NB4 (cell line): ENCODE measurements around the gene UBA1.

Experiments used
- DNase-seq: peaks from one replicate; pipeline ENCODE4 v3.0.0; 2010; ENCODE audit warnings: low read depth
- H3K4me3 ChIP-seq: one replicate; pipeline ENCODE4 v1.5.1; 2011; ENCODE audit warnings: mild to moderate bottlenecking, low read depth, low read length, moderate library complexity
- MYC ChIP-seq: IDR thresholded peaks from 2 replicates; pipeline ENCODE4 v1.6.1; 2011; ENCODE audit warnings: low read depth, low read length
- POLR2A ChIP-seq: IDR thresholded peaks from 2 replicates; pipeline ENCODE4 v1.6.1; 2011; ENCODE audit warnings: mild to moderate bottlenecking; ENCODE audit not compliant: insufficient read length; ENCODE audit errors: extremely low read depth
- TF ChIP-seq, protein P1 (sequence below): IDR thresholded peaks from 2 replicates; pipeline ENCODE4 v1.6.1; 2011; ENCODE audit warnings: low read depth, low read length
- TF ChIP-seq, protein P2 (sequence below): IDR thresholded peaks from one replicate; pipeline ENCODE4 v1.5.1; 2012; ENCODE audit warnings: low read depth, low read length

Gene UBA1

GRCh38 chrX:47146121-47146935 is 47.3 kb upstream of the UBA1 start:
- H3K4me3 ChIP-seq = peak overlapping the region; percentile 92
- peak; percentile 25 for DNase-seq
- TF ChIP-seq POLR2A = no peak
- TF ChIP-seq MYC = no peak
- TF ChIP-seq, protein P1, sequence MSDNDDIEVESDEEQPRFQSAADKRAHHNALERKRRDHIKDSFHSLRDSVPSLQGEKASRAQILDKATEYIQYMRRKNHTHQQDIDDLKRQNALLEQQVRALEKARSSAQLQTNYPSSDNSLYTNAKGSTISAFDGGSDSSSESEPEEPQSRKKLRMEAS = no peak
- TF ChIP-seq, protein P2, sequence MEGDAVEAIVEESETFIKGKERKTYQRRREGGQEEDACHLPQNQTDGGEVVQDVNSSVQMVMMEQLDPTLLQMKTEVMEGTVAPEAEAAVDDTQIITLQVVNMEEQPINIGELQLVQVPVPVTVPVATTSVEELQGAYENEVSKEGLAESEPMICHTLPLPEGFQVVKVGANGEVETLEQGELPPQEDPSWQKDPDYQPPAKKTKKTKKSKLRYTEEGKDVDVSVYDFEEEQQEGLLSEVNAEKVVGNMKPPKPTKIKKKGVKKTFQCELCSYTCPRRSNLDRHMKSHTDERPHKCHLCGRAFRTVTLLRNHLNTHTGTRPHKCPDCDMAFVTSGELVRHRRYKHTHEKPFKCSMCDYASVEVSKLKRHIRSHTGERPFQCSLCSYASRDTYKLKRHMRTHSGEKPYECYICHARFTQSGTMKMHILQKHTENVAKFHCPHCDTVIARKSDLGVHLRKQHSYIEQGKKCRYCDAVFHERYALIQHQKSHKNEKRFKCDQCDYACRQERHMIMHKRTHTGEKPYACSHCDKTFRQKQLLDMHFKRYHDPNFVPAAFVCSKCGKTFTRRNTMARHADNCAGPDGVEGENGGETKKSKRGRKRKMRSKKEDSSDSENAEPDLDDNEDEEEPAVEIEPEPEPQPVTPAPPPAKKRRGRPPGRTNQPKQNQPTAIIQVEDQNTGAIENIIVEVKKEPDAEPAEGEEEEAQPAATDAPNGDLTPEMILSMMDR = no peak

DNA sequence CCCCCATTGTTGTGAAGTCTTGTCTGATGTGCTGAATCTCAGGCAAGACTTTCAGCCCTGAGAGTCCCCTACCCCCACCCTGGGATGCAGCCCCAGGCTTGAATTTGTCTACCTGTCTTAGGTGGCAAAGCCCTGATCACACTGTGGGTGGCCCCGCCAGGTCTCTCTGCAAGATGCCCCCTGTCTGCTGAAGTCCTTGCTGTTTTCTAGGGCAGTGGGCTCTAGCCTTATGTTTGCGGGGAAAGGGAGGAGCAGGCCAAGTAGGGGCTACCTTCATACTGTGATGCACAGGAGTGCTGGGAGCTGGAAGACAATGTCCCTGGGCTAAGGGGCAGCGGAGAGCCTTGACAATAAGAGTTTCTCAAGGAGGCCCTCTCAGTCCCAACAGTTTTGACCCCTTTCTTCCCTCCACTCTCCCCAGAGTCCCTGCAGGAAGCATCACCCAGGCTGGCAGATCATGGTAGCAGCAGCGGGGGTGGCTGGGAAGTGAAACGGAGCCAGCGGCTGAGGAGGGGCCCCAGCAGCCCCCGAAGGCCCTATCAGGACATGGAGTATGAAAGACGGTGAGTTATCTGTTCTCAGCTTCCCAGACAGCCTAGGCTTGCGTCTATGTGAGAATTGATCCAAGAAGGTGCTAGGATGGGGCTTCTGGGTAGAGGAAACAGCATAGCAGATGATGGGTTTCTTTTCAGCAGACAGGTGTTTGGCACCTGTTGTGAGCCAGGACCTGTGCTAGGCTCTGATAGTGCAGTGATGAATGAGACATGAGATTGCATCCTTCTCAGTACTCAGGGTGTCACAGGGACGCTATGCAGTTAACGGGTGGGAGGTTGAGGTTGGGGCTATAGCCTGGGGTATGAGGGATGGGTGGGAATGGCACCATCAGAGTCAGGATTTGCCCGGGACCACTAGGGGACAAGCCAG is 46.4 kb upstream of the UBA1 start:
- no peak for DNase-seq
- H3K4me3 ChIP-seq = peak overlapping the region; percentile 92
- TF ChIP-seq, protein P2 = no peak
- TF ChIP-seq POLR2A = no peak

GRCh38 chrX:47148946-47149345 is 44.7 kb upstream of the UBA1 start:
- no peak for DNase-seq
- H3K4me3 ChIP-seq = no peak overlapping the region
- TF ChIP-seq MYC (no peak), POLR2A (no peak)
- TF ChIP-seq, protein P2 = no peak
- TF ChIP-seq, protein P1 = no peak

DNA sequence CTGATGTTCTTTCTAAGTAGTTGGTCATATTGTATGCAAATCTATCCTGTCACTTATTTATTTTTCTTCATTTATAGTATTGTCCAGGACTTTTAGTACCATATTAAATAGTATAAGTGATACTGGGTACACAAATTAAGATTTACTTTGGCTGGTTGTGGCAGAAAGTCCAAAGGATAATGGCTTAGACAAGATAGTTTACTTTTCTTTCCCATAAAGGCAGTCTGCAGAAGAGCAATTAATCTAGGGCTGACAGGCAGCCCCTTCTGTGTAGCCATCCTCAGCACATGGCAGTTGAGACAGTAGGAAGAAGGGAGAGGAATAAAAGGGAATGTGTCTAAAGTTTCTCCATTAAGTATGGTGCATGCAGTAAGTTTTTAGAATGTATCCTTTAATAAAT is 42.2 kb upstream of the UBA1 start:
- TF ChIP-seq, protein P2 = no peak
- no peak for TF ChIP-seq MYC
- no peak for TF ChIP-seq POLR2A
- TF ChIP-seq, protein P1 = no peak
- no peak for DNase-seq
- H3K4me3 ChIP-seq = no peak overlapping the region

GRCh38 chrX:47156611-47157520 is 36.8 kb upstream of the UBA1 start:
- peak; percentile 53 for DNase-seq

More at GRCh38 chrX:47156611-47157520, 36.8 kb upstream of the UBA1 start:
- no peak for TF ChIP-seq MYC
- TF ChIP-seq, protein P1 = no peak
- TF ChIP-seq, protein P2 = no peak
- TF ChIP-seq POLR2A = no peak
- H3K4me3 ChIP-seq = no peak overlapping the region
